Effector memory CD8-positive, alpha-beta T cell (primary cell): ENCODE data around the gene TFDP2.

Experiments used
- ATAC-seq: fragments of 150-1000 bp; cut with Tn5 transposase; replicated peaks from 2 replicates; pipeline ENCODE4 v1.10.0; 2021; ENCODE audit warnings: mild to moderate bottlenecking, moderate library complexity
- DNase-seq, 3 experiments: peaks; one replicate each; pipeline ENCODE4 v3.0.0; 2021
- H3K27ac Mint-ChIP-seq, 2 donors: one replicate each; pipeline ENCODE4 v1.8.0; 2022; ENCODE audit warnings: mild to moderate bottlenecking in 2 of 2, mixed read lengths in 2 of 2, moderate library complexity in 2 of 2
- H3K27me3 Mint-ChIP-seq, 2 donors: one replicate each; pipeline ENCODE4 v1.8.0; 2022; ENCODE audit warnings: mixed read lengths in 2 of 2
- H3K36me3 Mint-ChIP-seq: one replicate; pipeline ENCODE4 v1.8.0; 2022; ENCODE audit warnings: mild to moderate bottlenecking, moderate library complexity, mixed read lengths; ENCODE audit not compliant: insufficient read depth
- H3K4me1 Mint-ChIP-seq, 2 donors: one replicate each; pipeline ENCODE4 v1.8.0; 2022; ENCODE audit warnings: low read depth in 2 of 2, mixed read lengths in 2 of 2
- H3K4me3 Mint-ChIP-seq, 2 donors: one replicate each; pipeline ENCODE4 v1.8.0; 2022; ENCODE audit warnings: mild to moderate bottlenecking in 2 of 2, mixed read lengths in 2 of 2, moderate library complexity in 2 of 2
- H3K9me3 Mint-ChIP-seq, 2 donors: one replicate each; pipeline ENCODE4 v1.8.0; 2022; ENCODE audit warnings: mixed read lengths in 2 of 2

Gene TFDP2

GRCh38 chr3:141950572-141951493, 198.5 kb downstream of the TFDP2 start:
- Mint-ChIP-seq H3K4me1 (peaks cover 0 to 4% of the 10 kb centered on the region in 2 donors), H3K9me3 (no peaks in the 10 kb centered on the region), H3K27ac (no peak overlapping the region), H3K4me3 (no peak overlapping the region), H3K36me3 (no peaks in the 10 kb centered on the region), H3K27me3 (no peaks in the 10 kb centered on the region)
- ATAC-seq (no peak), DNase-seq (no peak)

GRCh38 chr3:141949972-141950371, 199.4 kb downstream of the TFDP2 start:
- no peaks in the 10 kb centered on the region for H3K9me3 Mint-ChIP-seq
- no peak overlapping the region for H3K4me3 Mint-ChIP-seq
- H3K27me3 Mint-ChIP-seq = no peaks in the 10 kb centered on the region
- no peaks in the 10 kb centered on the region for H3K36me3 Mint-ChIP-seq
- DNase-seq (no peak), ATAC-seq (no peak)
- H3K4me1 Mint-ChIP-seq = no peaks in the 10 kb centered on the region
- H3K27ac Mint-ChIP-seq = no peak overlapping the region

GRCh38 chr3:141949399-141949798, 199.9 kb downstream of the TFDP2 start:
- no peak for ATAC-seq
- Mint-ChIP-seq H3K27ac (no peak overlapping the region), H3K4me1 (no peaks in the 10 kb centered on the region), H3K4me3 (no peak overlapping the region), H3K27me3 (no peaks in the 10 kb centered on the region), H3K9me3 (no peaks in the 10 kb centered on the region), H3K36me3 (no peaks in the 10 kb centered on the region)
- no peak for DNase-seq

- H3K4me3 Mint-ChIP-seq = no peak overlapping the region
- no peak overlapping the region for H3K27ac Mint-ChIP-seq
- no peaks in the 10 kb centered on the region for H3K9me3 Mint-ChIP-seq
- no peaks in the 10 kb centered on the region for H3K27me3 Mint-ChIP-seq
- H3K4me1 Mint-ChIP-seq = no peaks in the 10 kb centered on the region
- H3K36me3 Mint-ChIP-seq = no peaks in the 10 kb centered on the region
- no peak for ATAC-seq
- no peak for DNase-seq
These were observed 203.4 kb downstream of the TFDP2 start for GRCh38 chr3:141945726-141946485.

GRCh38 chr3:141942006-141942405, 207.3 kb downstream of the TFDP2 start:
- Mint-ChIP-seq H3K36me3 (no peaks in the 10 kb centered on the region), H3K27me3 (no peaks in the 10 kb centered on the region), H3K27ac (no peak overlapping the region), H3K9me3 (no peaks in the 10 kb centered on the region), H3K4me1 (no peaks in the 10 kb centered on the region), H3K4me3 (no peak overlapping the region)
- DNase-seq (no peak), ATAC-seq (no peak)

- no peak overlapping the region for H3K4me3 Mint-ChIP-seq
- ATAC-seq (no peak), DNase-seq (no peak)
- no peaks in the 10 kb centered on the region for H3K36me3 Mint-ChIP-seq
- H3K27ac Mint-ChIP-seq = no peak overlapping the region
- no peaks in the 10 kb centered on the region for H3K4me1 Mint-ChIP-seq
- no peaks in the 10 kb centered on the region for H3K9me3 Mint-ChIP-seq
- no peaks in the 10 kb centered on the region for H3K27me3 Mint-ChIP-seq
These were observed 208.3 kb downstream of the TFDP2 start for GRCh38 chr3:141941093-141941492.

GRCh38 chr3:141940194-141940776, 209.1 kb downstream of the TFDP2 start:
- Mint-ChIP-seq H3K27me3 (no peaks in the 10 kb centered on the region), H3K36me3 (no peaks in the 10 kb centered on the region), H3K4me1 (no peaks in the 10 kb centered on the region), H3K27ac (no peak overlapping the region), H3K9me3 (no peaks in the 10 kb centered on the region), H3K4me3 (no peak overlapping the region)
- no peak for DNase-seq
- ATAC-seq = no peak

GRCh38 chr3:141939759-141940158, 209.6 kb downstream of the TFDP2 start:
- DNase-seq (no peak), ATAC-seq (no peak)
- Mint-ChIP-seq H3K9me3 (no peaks in the 10 kb centered on the region), H3K4me3 (no peak overlapping the region), H3K27ac (no peak overlapping the region), H3K27me3 (no peaks in the 10 kb centered on the region), H3K4me1 (no peaks in the 10 kb centered on the region), H3K36me3 (no peaks in the 10 kb centered on the region)

- no peaks in the 10 kb centered on the region for H3K4me1 Mint-ChIP-seq
- no peaks in the 10 kb centered on the region for H3K36me3 Mint-ChIP-seq
- H3K27ac Mint-ChIP-seq = no peak overlapping the region
- DNase-seq = no peak
- H3K4me3 Mint-ChIP-seq = no peak overlapping the region
- no peak for ATAC-seq
- no peaks in the 10 kb centered on the region for H3K27me3 Mint-ChIP-seq
- no peaks in the 10 kb centered on the region for H3K9me3 Mint-ChIP-seq
These were observed 211.3 kb downstream of the TFDP2 start for GRCh38 chr3:141938011-141938500.

- H3K27me3 Mint-ChIP-seq = no peaks in the 10 kb centered on the region
- no peak overlapping the region for H3K27ac Mint-ChIP-seq
- ATAC-seq = no peak
- H3K4me3 Mint-ChIP-seq = no peak overlapping the region
- H3K36me3 Mint-ChIP-seq = peaks cover 3% of the 10 kb centered on the region
- no peaks in the 10 kb centered on the region for H3K9me3 Mint-ChIP-seq
- DNase-seq = no peak
- H3K4me1 Mint-ChIP-seq = no peaks in the 10 kb centered on the region
These were observed 215.0 kb downstream of the TFDP2 start for GRCh38 chr3:141934354-141934753.

GRCh38 chr3:141933421-141934300, 215.7 kb downstream of the TFDP2 start:
- ATAC-seq = no peak
- Mint-ChIP-seq H3K4me1 (no peaks in the 10 kb centered on the region), H3K36me3 (peaks cover 8% of the 10 kb centered on the region), H3K4me3 (no peak overlapping the region), H3K27me3 (no peaks in the 10 kb centered on the region), H3K27ac (no peak overlapping the region), H3K9me3 (no peaks in the 10 kb centered on the region)
- DNase-seq = no peak

GRCh38 chr3:141930801-141931200, 218.5 kb downstream of the TFDP2 start:
- H3K9me3 Mint-ChIP-seq = no peaks in the 10 kb centered on the region
- H3K27me3 Mint-ChIP-seq = no peaks in the 10 kb centered on the region
- H3K27ac Mint-ChIP-seq = no peak overlapping the region
- H3K4me1 Mint-ChIP-seq = peaks cover 0 to 4% of the 10 kb centered on the region in 2 donors
- ATAC-seq (no peak), DNase-seq (no peak)
- no peak overlapping the region for H3K4me3 Mint-ChIP-seq
- H3K36me3 Mint-ChIP-seq = peaks cover 30% of the 10 kb centered on the region
